Ovary (tissue), 9 donors: ENCODE measurements around the gene PODNL1. TPM values are rescaled to one million over a fixed set of nuclear protein-coding genes. Genes with fewer than 3 reads are reported as not detected.

Experiments used
- DNase-seq, 5 donors: peaks; one replicate each; pipeline ENCODE4 v3.0.0-alpha.2; 2019 to 2020
- H3K27ac ChIP-seq, 2 donors: fragments of 200-600 bp; one replicate each; pipeline versions ENCODE4 v1.5.1 to v1.8.0; 2019 to 2022
- H3K27me3 ChIP-seq: fragments of 200-600 bp; one replicate; pipeline ENCODE4 v1.8.0; 2022
- H3K36me3 ChIP-seq: fragments of 200-600 bp; sonication (generic); one replicate; pipeline ENCODE4 v1.5.1; 2019
- H3K4me1 ChIP-seq: one replicate; pipeline ENCODE4 v1.8.1; 2013; ENCODE audit warnings: mild to moderate bottlenecking, moderate library complexity; ENCODE audit not compliant: insufficient read depth
- H3K4me3 ChIP-seq: fragments of 200-600 bp; sonication (generic); one replicate; pipeline ENCODE4 v1.5.1; 2017
- H3K9me3 ChIP-seq, 2 donors: fragments of 200-600 bp in 1 of 2; sonication (generic) in 1 of 2; one replicate each; pipeline versions ENCODE4 v1.5.1 to v1.8.1; 2013 to 2019; ENCODE audit warnings: mild to moderate bottlenecking in 1 of 2, moderate library complexity in 1 of 2
- EP300 ChIP-seq: sonication (generic); formaldehyde crosslinking; IDR thresholded peaks from one replicate; pipeline ENCODE4 v1.6.1; 2017; ENCODE audit warnings: antibody characterized with exemption
- POLR2A ChIP-seq: fragments of 450-650 bp; IDR thresholded peaks from one replicate; pipeline ENCODE4 v1.6.1; 2017; ENCODE audit warnings: antibody characterized with exemption, mild to moderate bottlenecking, moderate library complexity
- WGBS, 3 donors: extraction: QIAGEN DNeasy Blood & Tissue Kit in 1 of 3; methylation state at CpG; one replicate each; pipeline versions ENCODE4 v1.1.5 to v1.1.7; 2013 to 2017; 5-methylcytosine and 5-hydroxymethylcytosine counted together
- intact Hi-C, 4 donors: fragments of 100-400 bp; cut with DNase I; formaldehyde crosslinking; loops; one replicate each; pipeline versions ENCODE4 v1.11.0 to v1.15.1; 2022 to 2023
- polyA plus RNA-seq, 2 donors: library from polyadenylated mRNA; stranded (reverse); fragments of 200-250 nt in 1 of 2; fragments of 350-450 nt in 1 of 2; fragmentation: Illumina TruSeq in 1 of 2; extraction: RNeasy Lipid Tissue Mini Kit (QIAGEN cat#74804) in 1 of 2; gene quantifications; one replicate each; pipeline ENCODE4 v1.2.3, GENCODE V29; 2013 to 2014
- total RNA-seq, 7 donors: library from RNA; depleted of rRNA in 2 of 7; stranded (reverse); fragments of >200 nt in 2 of 7; fragmentation: NEBNext Ultra II Directional in 3 of 7; extraction: Animal tissue kit (Norgen Biotek cat#: 25700) in 3 of 7; gene quantifications; one replicate each; pipeline versions ENCODE4 v1.1.0 to v1.2.4, GENCODE V29; 2016 to 2023
- TF ChIP-seq, protein P1 (sequence below), 3 donors: fragments of 450-650 bp in 2 of 3; fragments of 200-600 bp in 1 of 3; IDR thresholded peaks; one replicate each; pipeline versions ENCODE4 v1.5.1 to v1.8.0; 2016 to 2022; ENCODE audit warnings: antibody characterized with exemption in 3 of 3, mild to moderate bottlenecking in 1 of 3
- donor health status: DM: no; HTN: no; CAD: no; lungs with moderate emphysema.
- donor health status: DM: no; HTN: no; CAD: no.
- donor health status: Bipolar disorder and iron deficiency.
- donor health status: DM: yes; HTN: yes; CAD: no.
- donor health status: DM: no; HTN: no; CAD: no.
- donor health status: DM: yes; HTN: yes; CAD: no.

PODNL1 gene
- total and polyA plus RNA-seq, 9 donors = 0.48 to 3.8 (median 1.4) TPM

DNA sequence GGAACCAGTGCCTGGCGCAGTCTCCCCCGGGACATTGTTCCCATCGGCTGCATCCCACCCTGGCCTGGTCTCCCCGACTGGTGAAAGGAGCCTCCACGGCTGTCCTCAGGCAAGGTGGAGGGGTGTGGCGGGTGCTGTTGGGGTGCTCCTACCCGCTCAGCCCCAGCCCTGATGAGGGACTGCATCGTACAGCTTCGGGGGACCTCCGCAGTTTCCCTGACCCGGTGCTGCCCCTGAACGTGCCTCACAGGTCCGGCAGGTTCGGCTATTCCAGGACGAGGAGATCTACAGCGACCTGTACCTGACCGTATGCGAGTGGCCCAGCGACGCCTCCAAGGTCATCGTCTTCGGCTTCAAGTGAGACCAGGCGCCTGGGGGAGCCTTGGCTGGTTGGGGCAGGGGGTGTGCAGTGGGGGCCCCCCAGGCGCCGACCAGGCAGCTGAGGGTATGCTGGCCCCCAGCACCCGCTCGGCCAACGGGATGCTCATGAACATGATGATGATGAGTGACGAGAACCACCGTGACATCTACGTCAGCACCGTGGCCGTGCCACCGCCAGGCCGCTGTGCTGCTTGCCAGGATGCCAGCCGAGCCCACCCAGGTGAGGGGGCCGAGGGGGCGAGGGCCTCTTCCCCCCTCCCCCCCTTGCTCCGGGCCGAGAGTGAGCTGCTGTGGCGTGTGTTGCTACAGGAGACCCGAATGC, 17.6 kb upstream of the PODNL1 start:
- no peaks in the 10 kb centered on the region for H3K27me3 ChIP-seq
- peaks cover 4% of the 10 kb centered on the region for H3K4me1 ChIP-seq
- 89 to 90% (median 89%) methylated on average over 41 to 42 of the region's 42 CpGs for WGBS, 3 donors
- intact Hi-C loops = no loop called here
- H3K9me3 ChIP-seq = no peaks in the 10 kb centered on the region
- H3K4me3 ChIP-seq = no peak overlapping the region
- H3K36me3 ChIP-seq = no peaks in the 10 kb centered on the region
- peak in 2 of 5 donors; percentile 22 to 30 for DNase-seq
- TF ChIP-seq EP300 (no peak), POLR2A (no peak)
- TF ChIP-seq, protein P1, sequence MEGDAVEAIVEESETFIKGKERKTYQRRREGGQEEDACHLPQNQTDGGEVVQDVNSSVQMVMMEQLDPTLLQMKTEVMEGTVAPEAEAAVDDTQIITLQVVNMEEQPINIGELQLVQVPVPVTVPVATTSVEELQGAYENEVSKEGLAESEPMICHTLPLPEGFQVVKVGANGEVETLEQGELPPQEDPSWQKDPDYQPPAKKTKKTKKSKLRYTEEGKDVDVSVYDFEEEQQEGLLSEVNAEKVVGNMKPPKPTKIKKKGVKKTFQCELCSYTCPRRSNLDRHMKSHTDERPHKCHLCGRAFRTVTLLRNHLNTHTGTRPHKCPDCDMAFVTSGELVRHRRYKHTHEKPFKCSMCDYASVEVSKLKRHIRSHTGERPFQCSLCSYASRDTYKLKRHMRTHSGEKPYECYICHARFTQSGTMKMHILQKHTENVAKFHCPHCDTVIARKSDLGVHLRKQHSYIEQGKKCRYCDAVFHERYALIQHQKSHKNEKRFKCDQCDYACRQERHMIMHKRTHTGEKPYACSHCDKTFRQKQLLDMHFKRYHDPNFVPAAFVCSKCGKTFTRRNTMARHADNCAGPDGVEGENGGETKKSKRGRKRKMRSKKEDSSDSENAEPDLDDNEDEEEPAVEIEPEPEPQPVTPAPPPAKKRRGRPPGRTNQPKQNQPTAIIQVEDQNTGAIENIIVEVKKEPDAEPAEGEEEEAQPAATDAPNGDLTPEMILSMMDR (IDR thresholded peaks at IDR 0.05) = no peak
- H3K27ac ChIP-seq = no peak overlapping the region

DNA sequence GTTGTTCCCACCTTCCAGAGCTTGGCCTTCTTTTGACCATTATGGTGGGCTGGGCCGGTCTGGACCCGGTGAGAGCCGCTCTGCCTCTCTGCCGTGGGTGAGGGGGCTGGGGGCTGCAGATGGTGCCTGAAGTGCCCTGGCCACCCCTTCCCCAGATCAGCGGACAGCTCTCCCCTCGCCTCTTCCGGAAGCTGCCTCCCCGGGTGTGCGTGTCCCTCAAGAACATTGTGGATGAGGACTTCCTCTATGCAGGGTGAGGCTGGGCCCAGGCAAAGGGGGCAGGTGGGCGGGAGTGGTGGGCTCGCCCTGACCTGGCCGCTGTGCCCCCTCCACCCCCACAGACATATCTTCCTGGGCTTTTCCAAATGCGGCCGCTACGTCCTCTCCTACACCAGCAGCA, 16.0 kb upstream of the PODNL1 start:
- no peak overlapping the region for H3K4me3 ChIP-seq
- TF ChIP-seq POLR2A = no peak
- TF ChIP-seq, protein P1 (IDR thresholded peaks at IDR 0.05) = no peak
- TF ChIP-seq EP300 = no peak
- no peaks in the 10 kb centered on the region for H3K36me3 ChIP-seq
- H3K27ac ChIP-seq = no peak overlapping the region
- peaks cover 4% of the 10 kb centered on the region for H3K4me1 ChIP-seq
- H3K9me3 ChIP-seq = no peaks in the 10 kb centered on the region
- no peak for DNase-seq
- intact Hi-C loops = loop anchor here in 2 of 4 donors (5.0 kb wide), 2 partner anchors 53 to 957 kb away; partner anchors contain the start of genes NFIX (in 1 of the 2) and RFX1 (in 1 of the 2)
- H3K27me3 ChIP-seq = no peaks in the 10 kb centered on the region
- 86 to 95% (median 91%) methylated on average over 15 of the region's 15 CpGs for WGBS, 3 donors

DNA sequence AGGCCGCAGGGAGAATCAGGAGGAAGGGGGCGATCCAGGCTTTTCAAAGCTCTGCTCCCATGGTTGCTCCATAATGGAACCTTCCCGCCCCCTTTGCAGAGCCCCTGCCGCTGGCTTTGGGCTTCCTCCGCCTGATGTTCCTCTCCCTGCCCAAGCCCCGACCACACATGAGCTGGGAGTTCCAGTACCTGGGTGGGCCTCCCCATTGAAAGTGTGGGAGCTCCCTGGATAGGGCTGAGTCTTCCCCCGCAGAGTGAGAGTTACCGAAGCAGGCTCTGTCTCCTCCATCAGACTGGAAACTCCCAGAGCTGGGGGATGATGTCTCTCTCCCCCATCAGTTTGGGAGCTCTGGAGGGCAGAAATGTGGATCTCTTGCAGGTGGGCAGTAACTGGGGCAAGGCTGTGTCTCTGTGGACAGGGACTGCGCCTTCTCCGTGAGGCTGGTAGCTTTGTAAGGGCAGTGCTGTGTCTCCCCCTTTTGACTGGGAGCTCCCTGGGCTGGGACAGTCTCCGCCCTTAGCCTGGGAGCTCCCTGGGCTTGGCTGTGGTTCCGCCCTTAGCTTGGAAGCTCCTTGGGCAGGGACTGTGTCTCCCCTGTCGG, 14.8 kb upstream of the PODNL1 start:
- intact Hi-C loops = loop anchor here in 2 of 4 donors (5.0 kb wide), 2 partner anchors 54 to 956 kb away; partner anchors contain the start of genes NFIX (in 1 of the 2) and RFX1 (in 1 of the 2)
- H3K4me3 ChIP-seq = peak overlapping the region; percentile 90
- no peaks in the 10 kb centered on the region for H3K27me3 ChIP-seq
- WGBS, 3 donors = 0 to 3% (median 3%) methylated on average over 10 to 13 of the region's 13 CpGs
- no peaks in the 10 kb centered on the region for H3K36me3 ChIP-seq
- H3K27ac ChIP-seq = no peak overlapping the region
- no peaks in the 10 kb centered on the region for H3K9me3 ChIP-seq
- peak in 2 of 5 donors; percentile 50 to 52 for DNase-seq
- peaks cover 4% of the 10 kb centered on the region for H3K4me1 ChIP-seq
- no peak for TF ChIP-seq EP300
- TF ChIP-seq, protein P1 (IDR thresholded peaks at IDR 0.05) = no peak
- no peak for TF ChIP-seq POLR2A

- intact Hi-C loops = loop anchor here in 2 of 4 donors (5.0 kb wide), 2 partner anchors 55 to 955 kb away; partner anchors contain the start of genes NFIX (in 1 of the 2) and RFX1 (in 1 of the 2)
- H3K27ac ChIP-seq = no peak within 1 kb of the TSS
- H3K9me3 ChIP-seq = no peaks in the 10 kb centered on the region
- H3K4me1 ChIP-seq = peaks cover 4% of the 10 kb centered on the region
- H3K27me3 ChIP-seq = no peaks in the 10 kb centered on the region
- no peaks in the 10 kb centered on the region for H3K36me3 ChIP-seq
- DNase-seq = peak; percentile 99
- WGBS, 3 donors = 1% methylated on average over 56 to 60 of the region's 65 CpGs
- TF ChIP-seq, protein P1 (IDR thresholded peaks at IDR 0.05) = no peak
- peak; percentile 37 for TF ChIP-seq POLR2A
- H3K4me3 ChIP-seq = peak within 1 kb of the TSS; percentile 90
Observed at GRCh38 chr19:13952154-13952930, 14.1 kb upstream of the PODNL1 start, which contains the start of gene DCAF15. DCAF15 (plus strand) TSS chr19:13952509; CDS start chr19:13952513, 4 bp downstream.
